Activated T-helper 9 cell treated with anti-CD3 and anti-CD28 coated beads, Interleukin-2, amount 50 U/mL, for 16 hours (primary cell): ENCODE measurements around the gene ARID1B.
A peak's percentile ranks its signal among the peaks of the same experiment; 100 is the strongest.

Source experiments
- DNase-seq: peaks from one replicate; pipeline ENCODE4 v3.0.0-alpha.2; 2020; ENCODE audit warnings: low read depth

ARID1B gene

DNA sequence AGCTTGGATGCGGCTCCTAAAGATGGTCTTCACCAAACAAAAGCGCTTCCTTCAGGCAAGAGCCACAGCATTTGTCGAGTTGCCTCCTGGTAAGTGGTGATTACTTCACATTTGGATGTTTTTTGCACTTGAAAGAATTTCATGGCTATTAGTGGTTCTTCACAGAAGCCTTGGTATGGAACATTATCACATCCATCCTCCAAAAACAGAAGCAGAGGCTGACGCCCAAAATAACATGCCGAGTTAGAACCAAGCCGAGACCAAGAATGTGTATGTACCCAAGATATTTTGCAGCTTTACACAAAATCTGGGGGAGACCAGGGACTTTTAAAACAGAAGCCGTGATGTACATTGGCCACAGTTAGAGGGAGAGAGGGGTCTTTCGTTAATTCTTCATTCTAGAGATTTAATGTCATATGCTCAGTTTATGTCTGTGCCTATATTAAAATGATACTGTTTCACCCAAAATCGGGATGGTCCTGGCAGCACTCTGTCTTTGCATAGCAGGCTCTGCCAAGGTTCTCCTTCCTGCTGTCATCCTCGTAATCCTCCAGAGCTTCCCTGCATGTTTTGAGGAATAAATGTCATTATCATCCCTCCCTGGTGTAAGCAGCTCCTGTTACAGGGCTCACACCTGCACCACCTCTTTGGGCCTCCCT, 436.9 kb downstream of the ARID1B start:
- no peak for DNase-seq

DNA sequence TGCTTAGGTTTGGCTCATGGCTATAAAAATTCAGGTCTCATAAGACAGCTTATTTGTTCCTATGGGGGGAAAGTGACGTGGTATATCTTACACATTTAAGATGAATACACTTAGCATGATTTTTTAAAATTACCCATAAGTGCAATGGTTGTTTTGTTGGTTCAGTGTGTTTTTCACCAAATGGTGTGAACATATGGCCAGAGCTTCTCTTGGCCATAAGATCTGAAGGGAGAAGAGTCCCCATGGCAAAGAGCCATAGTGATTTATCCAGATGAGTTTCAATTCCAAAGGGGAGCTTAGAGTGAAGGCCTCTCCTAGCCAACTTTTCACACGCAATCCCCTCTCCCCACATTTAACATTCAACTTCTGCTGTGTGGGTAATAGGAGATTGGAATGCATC, 438.5 kb downstream of the ARID1B start:
- DNase-seq = no peak

DNA sequence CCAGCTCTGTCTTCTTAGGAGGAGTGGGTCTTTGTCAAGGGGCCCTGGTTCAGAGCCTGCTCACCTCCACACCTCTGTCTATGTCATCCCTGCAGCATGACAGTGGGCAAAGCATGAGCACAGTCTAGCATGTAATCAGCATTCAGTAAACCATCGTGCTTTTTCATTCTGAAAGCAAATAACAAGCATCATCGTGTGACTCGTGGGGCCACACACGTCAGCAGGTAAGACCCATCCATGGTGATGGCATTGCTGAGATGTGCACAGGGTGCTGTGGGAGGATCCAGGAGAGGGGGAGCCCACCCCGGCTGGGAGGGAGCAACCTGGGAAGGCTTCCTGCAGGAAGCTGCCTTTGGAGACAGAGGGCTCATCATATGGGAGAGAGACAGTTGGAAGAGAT, 439.4 kb downstream of the ARID1B start:
- DNase-seq = no peak

DNA sequence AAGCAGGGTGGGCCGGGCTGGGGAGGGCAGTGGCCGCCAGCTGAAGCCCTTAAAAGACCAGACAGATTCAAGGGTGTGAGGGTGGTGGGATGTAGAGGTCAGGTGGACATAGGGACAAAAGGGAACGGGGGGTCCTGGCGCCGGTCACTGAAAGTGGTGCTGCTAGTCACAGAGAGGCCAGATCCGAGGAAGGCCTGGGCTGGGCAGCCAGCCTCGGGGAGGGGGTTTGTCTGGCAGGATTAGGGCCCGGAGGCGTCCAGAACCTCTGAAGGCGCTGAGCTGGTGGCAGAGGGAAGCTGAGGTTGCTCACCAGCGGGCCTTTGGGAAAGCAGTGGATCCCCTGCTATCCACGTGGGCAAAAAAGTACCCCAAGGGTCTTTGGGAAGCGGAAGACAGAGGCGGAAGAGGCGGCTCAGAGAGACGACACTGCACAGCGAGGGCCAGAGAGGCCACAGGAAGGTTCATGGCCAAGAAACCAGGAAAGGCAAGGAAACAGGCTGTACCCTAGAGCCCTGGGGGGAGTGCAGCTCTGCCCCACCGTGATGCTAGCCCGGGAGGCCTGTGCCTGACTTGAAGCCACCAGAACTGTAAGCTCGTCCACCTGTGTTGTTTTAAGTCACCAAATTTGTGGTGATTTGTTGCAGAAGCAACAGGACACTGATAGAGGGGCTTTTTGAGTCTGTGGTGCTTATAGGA, 440.2 kb downstream of the ARID1B start:
- DNase-seq = no peak

DNA sequence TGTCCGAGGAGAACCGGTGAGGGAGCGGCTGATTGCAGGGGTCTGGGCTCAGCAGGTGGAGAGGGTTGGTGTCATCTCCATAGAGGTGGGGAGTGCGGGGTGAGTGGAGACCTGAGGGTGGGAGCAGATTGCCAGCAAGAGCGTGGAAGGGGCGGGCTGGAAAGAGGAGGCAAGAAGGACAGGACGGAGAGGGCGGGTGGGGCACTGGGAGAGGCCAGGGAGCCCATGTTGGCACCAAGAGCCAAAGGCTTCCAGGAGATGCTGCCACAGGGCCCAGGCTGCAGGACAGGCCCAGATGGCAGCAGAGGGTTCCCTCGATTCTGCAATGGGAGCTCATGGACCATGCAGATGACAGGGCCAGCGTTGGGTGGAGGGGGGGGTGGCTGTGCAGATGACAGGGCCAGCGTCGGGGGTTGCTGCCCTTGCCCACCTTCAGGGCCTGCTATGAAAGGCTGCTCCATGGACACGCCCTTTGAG, 440.8 kb downstream of the ARID1B start:
- no peak for DNase-seq

DNA sequence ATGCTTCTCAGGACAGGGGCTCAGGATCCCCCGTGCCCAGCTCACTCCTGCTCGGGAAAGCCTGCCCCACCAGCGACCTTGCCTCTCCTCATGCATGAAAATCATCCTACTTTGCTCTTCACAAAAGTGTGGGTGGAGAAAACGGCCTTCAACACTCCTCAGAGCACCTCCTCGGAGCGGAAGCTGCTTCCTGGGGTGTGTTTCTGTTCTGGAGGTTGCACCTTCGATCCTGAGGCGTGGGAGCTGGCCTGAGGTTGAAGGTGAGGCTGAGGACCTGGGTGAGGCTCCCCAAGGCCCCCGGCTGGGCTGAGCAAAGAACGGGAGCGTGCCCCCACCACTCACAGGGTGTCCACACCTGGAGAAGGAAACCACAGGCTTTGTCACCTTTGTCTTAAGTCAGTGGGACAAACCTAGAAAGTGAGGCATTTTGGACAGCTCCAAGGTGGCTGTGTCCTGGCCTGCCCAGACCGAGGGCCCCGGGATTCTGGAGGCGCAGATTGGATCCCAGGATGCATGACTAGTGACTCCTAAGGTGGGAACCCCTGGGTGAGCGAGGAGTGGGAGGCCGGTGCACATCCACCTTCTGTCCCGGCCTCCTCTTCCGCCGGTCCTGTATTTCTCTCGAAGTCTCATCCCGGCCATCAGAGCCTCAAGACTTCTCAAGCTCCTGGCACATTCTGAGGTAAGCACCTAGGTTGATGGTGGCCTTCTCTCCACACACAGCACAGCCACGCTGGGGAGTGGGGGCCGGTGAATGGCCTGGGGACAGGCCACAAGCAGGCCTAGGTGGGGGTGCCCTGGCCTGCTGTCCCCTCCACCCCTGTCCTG, 441.4 kb downstream of the ARID1B start:
- no peak for DNase-seq

DNA sequence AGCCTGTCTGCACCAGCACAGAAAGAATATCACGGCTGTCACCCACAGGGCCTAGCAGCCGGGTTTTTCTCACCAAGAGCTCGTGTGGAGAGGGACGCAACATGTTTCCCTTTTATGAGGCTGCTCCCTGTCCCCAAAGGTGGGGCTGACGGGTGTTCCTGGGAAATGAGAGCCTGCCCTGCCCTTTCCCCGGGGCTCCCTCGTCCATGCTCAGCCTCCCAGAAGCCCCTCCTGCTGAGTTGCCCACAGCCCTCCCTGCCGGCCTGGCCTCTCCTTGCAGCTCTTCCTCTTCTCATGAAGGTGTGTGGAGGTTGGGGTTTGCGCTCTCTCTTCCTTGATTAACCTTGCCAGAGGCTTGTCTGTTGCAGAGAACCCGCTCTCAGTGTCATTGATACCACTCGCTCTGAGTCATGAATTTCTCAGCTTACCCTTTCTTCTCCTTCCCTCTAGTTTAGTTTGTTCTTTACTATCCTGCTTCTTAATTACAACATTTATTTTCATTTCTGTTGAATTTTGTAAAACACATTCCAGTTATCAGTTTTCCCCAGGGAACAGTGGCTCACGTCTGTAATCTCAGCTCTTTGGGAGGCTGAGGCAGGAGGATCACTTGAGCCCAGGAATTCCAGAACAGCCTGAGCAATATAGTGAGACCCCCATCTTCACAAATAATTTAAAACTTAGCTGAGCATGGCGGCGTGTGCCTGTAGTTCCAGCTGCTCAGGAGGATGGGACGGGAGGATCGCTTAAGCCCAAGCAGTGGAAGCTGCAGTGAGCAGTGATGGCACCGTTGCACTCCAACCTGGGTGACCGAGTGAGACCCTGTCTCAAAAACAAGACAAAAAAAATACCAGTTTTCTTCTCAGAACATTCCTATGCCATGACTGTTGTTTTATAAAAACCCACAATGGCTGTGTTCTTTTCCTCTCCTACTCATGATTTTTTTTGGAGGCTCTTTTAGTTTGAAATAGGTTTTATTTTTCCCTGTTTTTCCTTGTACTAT, 442.3 kb downstream of the ARID1B start:
- DNase-seq = no peak

DNA sequence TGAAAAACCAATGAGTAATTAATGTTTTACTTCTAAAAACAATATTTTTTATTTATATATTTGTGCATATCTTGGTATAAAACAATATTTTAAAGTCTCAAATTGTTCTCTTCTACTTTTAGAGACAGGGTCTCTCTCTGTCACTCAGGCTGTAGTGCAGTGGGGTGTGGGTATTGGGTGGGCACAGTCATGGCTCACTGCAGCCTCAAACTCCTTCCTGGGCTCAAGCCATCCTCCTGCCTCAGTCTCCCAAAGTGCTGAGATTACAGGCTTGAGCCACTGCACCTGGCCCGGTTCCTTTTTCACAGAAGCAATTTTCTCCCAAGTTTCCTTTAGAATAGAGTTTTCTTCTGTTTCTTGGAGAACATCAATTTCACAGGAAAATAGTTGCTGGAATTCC, 443.3 kb downstream of the ARID1B start:
- no peak for DNase-seq

DNA sequence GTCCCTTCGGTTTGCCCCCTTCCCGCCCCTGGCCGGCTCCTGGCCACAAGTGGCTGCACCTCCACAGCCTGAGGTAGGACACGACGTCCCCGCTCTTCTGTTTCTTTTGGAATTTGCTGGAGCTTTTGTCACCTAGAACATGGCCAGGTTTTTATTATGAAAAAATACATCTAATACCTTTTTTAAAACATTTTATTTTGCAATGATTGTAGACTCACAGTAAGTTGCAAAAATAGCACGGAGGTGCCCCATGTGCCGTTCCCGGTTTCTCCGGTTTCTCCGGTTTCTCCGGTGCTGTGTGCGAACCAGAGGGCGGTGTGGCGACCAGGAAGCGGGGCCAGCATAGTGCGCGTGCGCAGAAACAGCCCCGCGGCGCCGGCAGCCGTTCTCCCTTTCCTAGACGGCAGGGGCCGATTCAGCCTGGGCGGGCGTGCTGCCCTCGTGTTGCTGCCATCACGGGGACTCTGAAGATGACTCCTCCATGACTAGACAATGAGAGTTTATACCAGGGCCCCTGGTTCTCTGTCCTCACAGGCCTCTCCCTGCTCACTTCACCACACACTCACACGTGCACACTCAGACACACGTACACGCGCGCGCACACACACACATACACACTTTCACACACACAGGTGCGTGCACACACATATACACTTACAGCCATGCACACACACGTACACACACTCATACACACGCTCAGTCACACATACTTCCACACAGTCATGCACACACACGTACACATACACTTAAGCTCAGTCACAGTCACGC, 444.1 kb downstream of the ARID1B start:
- peak; percentile 77 for DNase-seq

DNA sequence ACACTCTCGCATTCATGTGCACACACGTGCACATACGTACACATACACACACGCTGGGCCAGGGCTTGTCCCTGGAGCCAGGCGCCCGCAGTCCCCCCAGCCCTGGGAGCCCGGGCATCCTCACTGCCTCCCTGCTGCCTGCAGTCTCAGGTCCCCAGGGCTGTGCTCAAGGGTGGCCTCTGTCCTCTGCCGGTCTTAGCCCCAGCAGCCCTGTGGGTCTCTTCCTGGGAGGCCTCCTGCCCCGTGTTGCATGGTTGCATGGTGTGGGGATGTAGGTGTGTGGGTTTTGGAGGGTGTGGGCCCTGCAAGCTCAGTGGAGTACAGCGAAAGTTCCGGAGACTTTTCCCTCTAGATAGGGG, 444.6 kb downstream of the ARID1B start:
- no peak for DNase-seq

DNA sequence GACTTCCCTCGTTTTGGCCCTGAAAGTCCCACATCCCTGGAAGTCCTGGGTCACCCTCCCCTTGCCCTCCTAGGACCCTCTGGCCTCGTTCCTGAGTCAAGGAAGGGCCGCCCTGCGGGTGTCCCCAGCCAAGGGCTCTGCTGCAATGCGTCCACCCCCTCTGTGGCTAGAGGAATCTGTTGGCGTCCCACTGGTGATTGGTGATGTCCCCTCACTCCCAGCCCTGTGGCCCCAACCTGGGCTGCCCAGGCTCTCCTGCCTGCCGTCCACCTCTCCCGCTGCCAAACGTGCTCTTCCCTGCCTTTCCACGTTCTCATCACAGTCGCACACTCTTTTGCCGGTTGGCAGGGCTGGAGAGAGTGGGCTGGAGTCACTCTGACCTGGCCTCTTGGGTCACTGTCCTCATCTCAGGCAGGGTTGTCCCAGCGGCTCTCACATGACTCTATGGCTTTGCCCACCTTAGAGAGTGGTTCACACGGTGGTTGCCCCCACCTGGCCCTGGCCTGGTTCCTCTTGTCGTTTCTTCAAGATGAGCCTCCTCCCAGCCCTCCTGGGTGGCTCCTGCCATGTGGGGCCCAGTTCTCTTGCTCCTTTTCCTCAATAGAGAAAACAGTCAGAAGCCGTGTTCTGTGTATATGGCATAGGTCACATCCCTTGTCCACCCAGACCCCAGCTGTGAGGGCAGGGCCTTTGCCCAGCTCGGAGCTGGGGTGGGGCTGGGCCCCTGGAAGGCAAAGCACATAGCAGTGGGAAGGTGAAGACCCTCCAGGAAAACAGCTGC, 445.2 kb downstream of the ARID1B start:
- DNase-seq = no peak

DNA sequence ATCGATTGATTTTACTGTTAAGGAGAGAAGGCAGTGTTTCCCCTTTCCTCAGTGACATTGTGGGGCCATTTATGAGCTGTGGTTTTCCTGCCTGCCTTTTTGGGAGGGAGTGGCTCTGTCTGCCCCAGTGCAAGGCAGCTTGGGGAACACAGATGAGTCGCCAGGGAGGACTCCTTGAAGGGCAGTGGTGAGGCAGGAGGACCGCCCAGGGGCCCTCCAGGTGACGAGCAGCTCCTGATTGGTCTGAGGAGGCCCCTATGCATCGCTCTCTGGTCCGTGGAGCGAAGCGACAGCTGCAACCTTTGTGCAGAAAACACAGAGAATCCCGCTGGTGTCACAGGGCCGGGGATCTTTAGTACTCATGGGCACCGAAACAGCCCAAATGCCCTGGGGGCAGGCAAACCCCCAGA, 445.8 kb downstream of the ARID1B start:
- no peak for DNase-seq

DNA sequence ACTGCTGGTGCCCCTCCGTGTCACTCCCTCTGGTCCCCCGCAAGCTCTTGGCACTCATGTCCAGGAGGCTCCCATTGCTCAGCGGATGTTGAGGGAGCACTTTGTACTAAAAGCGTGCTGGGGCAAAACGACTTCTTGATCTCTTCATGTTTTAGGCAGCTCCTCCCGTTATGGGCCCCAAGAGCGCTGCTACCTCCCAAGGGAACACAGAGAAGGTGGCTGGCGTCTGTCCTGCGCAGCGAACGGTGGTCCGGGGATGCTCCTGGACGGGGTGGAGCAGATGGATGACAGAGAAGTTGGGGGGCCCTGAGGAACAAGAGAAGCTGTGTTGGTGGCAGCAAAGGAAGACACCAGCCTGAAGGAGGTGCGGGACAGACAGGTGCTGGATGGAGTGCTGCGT, 446.3 kb downstream of the ARID1B start:
- DNase-seq = no peak

DNA sequence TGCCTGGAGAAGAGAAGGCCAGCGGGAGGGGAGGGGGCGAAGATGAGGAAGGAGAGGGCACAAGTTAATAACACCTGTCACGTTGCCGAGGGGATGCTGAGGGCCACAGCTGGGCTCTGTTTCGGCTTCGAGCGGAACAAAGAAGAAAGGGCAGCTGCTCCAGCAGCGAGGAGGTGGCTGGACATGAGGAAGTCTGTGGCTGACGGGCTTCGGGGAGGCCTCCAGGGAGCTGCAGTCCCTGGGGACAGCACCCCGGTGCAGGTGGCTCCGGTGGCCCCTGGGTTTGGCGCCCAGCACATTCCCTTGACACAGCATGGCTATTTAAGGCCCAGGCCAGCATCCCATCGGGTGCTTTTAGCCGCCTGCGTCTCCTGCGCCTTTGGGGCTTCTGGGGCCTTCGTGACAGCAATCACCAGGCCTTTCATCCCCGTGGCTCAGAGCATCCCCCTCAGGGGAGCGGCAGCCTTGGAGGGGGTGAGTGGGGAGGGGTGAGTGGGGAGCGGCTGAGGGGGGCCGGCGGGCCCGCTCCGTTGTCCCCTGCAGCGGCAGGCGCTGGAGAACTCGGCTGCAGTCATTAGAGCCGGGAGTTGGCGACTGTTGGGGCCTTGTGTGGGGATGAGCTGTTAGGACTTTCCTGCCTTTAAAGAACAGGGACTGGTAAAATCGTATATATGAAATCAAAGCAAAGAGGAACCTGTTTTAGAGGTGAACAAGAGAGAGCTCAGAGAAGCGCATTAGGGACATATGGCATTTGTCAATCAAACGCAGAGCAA, 447.2 kb downstream of the ARID1B start:
- no peak for DNase-seq

DNA sequence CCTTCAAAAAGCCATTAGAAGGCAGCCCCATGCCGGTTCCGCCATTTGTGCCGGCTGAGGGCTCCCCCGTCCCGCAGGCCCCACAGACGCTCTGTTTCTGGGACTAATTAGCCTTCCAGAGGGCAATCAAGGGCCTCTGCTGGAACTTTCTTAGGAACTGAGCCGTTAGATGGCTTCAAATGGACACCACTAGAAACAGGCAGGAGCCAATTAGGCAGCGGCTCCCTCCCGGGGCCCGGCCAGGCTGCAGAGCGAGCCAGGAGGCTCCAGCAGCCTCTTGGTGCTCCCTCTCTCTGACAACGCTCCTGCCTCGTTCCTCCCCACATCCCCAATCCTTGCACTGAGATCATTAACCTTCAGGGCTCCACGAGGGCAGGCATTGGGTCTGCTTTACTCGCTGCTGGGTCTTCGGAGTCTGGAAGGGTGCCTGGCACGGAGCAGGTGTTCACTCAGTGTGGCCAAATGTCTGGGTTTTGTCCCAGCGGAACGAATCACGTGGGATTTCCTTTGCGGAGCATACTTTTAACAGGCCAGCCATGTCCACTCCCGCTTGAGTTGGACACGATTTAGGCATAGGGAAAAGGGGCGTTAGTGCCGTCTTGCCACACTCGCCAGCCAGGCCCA, 447.9 kb downstream of the ARID1B start:
- DNase-seq = no peak

DNA sequence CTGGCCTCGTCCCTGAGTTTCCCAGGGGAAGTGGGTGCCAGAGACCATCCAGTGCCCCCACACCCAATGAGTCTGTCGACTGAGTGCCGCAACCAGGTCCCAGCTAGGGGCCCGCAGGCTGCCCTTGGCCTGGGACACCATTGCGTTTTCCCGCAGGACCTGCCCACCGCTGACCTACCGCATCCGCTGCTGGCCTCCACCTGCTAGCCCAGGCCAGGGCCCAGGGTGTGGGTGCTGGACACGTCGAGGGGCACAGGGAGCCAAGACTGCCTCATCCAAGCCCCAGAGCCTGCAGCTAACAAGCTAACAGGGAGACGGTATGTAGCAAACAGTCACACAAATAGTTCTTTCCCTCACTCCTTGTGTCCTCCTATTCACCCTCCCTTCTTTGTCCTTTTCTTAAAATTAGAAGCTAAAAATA, 448.4 kb downstream of the ARID1B start:
- DNase-seq = no peak

DNA sequence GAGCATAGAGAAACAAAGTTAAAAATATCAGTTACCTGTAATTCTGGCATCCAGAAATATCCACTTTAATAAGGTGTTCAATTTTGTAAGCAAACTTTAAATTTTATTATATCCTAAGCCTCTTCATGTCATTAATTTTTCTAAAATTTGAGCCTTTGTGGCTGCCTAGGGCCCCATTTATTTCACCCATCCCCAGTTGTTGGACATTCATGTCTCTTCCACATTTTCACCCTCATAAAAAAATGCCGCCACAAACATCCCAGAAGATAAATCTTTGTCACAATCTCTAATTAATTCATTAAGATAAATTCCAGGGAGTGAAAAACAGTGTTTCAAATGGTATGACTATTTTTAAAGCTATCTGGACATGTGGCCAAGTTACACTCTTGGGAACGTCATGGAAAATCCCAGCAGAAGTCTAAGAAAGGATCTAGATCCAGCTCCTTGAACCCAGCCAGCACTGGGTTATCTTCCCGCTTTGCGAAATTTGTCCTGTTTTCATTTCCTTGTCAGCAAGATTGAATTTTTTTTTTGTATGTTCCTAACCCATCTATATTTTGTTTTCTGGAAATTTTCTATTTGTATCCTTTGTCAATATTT, 448.9 kb downstream of the ARID1B start:
- no peak for DNase-seq

DNA sequence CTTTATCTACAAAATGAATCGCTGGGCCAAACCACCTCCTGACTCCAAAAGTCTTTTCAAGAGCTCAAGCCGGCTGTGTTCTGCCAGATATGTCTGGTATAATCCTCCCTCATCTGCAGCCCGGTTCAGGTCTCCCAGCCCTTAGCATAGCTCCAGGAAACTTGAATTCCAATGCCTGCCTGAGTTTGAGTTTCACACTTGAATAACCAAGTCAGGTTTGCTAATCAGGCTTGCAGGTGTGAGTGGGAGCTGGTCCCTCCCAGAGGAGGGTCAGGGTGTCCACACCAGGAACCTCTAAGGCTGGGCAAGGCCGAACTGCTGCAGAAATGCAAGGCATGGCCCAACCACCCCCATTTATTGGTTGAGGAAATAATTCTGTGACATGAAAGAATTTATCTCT, 449.6 kb downstream of the ARID1B start:
- DNase-seq = no peak
